ENCODE data around the gene EML4. TPM values are rescaled to one million over a fixed set of nuclear protein-coding genes. Genes with fewer than 3 reads are reported as not detected.

The EML4 gene
- total RNA-seq, 1 donor from 2014 or later: 167 TPM

DNA sequence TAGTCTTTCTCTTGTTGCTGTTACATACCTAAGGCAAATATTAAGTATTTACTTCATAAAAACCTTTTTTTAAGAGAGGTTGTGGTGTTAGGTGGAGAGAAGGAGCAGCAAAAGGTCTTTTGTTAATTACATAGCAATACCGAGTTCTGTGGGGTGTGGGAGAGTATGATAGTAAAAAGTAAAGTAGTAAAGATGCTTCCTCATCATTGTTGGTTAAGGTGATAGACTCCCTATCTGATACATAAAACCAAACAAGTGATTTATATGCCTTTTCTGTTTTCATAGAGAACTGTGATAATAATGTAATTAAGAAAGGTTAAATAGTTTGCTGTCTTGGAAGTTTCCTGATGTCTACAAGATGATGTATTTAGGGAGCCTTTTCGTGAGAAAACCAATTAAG lies 75.4 kb downstream of the EML4 start:
- Mint-ChIP-seq H3K4me1 (peaks cover 7% of the 10 kb centered on the region), H3K9me3 (no peaks in the 10 kb centered on the region), H3K36me3 (peaks cover 2% of the 10 kb centered on the region), H3K4me3 (no peak overlapping the region), H3K27me3 (ENCODE audit: insufficient read depth, low read depth) (no peaks in the 10 kb centered on the region), H3K27ac (no peak overlapping the region)
- H3K9ac ChIP-seq: no peak overlapping the region
- no peaks in the 10 kb centered on the region for H3K9me3 ChIP-seq (ENCODE audit: low read depth)
- H3K4me3 ChIP-seq: no peak overlapping the region
- peaks cover 64% of the 10 kb centered on the region for H3K79me2 ChIP-seq (ENCODE audit: low read depth)
- TF ChIP-seq EZH2phosphoT487 (IDR thresholded peaks at IDR 0.05) (no peak), EZH2 (IDR thresholded peaks at IDR 0.05) (no peak)
- TF ChIP-seq, protein P1, sequence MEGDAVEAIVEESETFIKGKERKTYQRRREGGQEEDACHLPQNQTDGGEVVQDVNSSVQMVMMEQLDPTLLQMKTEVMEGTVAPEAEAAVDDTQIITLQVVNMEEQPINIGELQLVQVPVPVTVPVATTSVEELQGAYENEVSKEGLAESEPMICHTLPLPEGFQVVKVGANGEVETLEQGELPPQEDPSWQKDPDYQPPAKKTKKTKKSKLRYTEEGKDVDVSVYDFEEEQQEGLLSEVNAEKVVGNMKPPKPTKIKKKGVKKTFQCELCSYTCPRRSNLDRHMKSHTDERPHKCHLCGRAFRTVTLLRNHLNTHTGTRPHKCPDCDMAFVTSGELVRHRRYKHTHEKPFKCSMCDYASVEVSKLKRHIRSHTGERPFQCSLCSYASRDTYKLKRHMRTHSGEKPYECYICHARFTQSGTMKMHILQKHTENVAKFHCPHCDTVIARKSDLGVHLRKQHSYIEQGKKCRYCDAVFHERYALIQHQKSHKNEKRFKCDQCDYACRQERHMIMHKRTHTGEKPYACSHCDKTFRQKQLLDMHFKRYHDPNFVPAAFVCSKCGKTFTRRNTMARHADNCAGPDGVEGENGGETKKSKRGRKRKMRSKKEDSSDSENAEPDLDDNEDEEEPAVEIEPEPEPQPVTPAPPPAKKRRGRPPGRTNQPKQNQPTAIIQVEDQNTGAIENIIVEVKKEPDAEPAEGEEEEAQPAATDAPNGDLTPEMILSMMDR (IDR thresholded peaks at IDR 0.05): no peak
- H2AFZ ChIP-seq (replicated peaks): no peak overlapping the region
- H3K4me1 ChIP-seq: peaks cover 9% of the 10 kb centered on the region
- H4K20me1 ChIP-seq (ENCODE audit: low read depth): peaks cover 62% of the 10 kb centered on the region
- no peak for DNase-seq (ENCODE audit: low spot score)
- H3K27me3 ChIP-seq: no peaks in the 10 kb centered on the region
- no peak overlapping the region for H3K4me2 ChIP-seq
- no peak overlapping the region for H3K27ac ChIP-seq
- peaks cover 6% of the 10 kb centered on the region for H3K36me3 ChIP-seq
- no peaks in the 10 kb centered on the region for H3F3A ChIP-seq (ENCODE audit: low read depth)

DNA sequence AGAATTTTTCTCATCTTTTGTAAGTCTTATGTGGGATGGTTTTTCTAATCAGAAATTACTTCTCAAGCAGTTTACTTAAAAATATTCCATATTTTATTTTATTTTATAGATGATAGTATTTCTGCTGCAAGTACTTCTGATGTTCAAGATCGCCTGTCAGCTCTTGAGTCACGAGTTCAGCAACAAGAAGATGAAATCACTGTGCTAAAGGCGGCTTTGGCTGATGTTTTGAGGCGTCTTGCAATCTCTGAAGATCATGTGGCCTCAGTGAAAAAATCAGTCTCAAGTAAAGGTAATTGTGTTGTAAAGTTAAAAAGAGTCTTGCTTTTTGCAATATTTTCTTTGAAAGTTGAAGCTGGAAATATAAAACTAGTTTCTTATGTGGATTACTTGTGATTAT lies 76.2 kb downstream of the EML4 start:
- no peaks in the 10 kb centered on the region for H3K27me3 Mint-ChIP-seq (ENCODE audit: insufficient read depth, low read depth)
- no peak for DNase-seq (ENCODE audit: low spot score)
- Histone ChIP-seq H3F3A (ENCODE audit: low read depth) (no peaks in the 10 kb centered on the region), H3K36me3 (peaks cover 6% of the 10 kb centered on the region), H3K79me2 (ENCODE audit: low read depth) (peaks cover 55% of the 10 kb centered on the region), H3K4me1 (peaks cover 17% of the 10 kb centered on the region), H3K27ac (no peak overlapping the region), H3K9ac (no peak overlapping the region), H3K9me3 (ENCODE audit: low read depth) (no peaks in the 10 kb centered on the region), H3K27me3 (no peaks in the 10 kb centered on the region), H2AFZ (replicated peaks) (no peak overlapping the region), H3K4me3 (no peak overlapping the region), H3K4me2 (no peak overlapping the region), H4K20me1 (ENCODE audit: low read depth) (peaks cover 61% of the 10 kb centered on the region)
- H3K4me1 Mint-ChIP-seq: peaks cover 7% of the 10 kb centered on the region
- H3K36me3 Mint-ChIP-seq: peaks cover 5% of the 10 kb centered on the region
- no peak for TF ChIP-seq EZH2 (IDR thresholded peaks at IDR 0.05)
- TF ChIP-seq, protein P1 (IDR thresholded peaks at IDR 0.05): no peak
- H3K27ac Mint-ChIP-seq: no peak overlapping the region
- H3K9me3 Mint-ChIP-seq: no peaks in the 10 kb centered on the region
- no peak overlapping the region for H3K4me3 Mint-ChIP-seq

DNA sequence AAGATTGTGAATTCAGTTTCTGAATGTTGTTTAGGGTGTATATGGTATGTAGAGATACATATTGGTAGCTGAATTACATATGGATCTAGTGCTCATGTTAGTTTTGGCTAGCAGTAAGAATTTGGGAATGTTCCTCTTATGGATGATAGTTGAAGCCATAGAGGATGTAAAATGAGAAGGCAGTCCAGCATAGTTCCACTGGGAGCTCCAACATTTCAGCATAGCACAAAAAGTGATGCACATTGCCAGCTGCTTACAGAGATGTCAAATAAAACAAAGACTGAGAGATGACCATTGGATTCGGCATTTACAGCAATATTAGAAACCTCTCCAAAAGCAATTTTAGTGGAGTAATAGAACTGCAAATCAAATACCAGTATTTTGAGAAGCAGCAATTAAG lies 77.4 kb downstream of the EML4 start:
- TF ChIP-seq EZH2 (IDR thresholded peaks at IDR 0.05): no peak
- no peak for TF ChIP-seq EZH2phosphoT487 (IDR thresholded peaks at IDR 0.05)
- TF ChIP-seq, protein P1 (IDR thresholded peaks at IDR 0.05): no peak

More for the DNA sequence above, 77.4 kb downstream of the EML4 start:
- H3K27me3 ChIP-seq: no peaks in the 10 kb centered on the region
- Mint-ChIP-seq H3K4me1 (peaks cover 2% of the 10 kb centered on the region), H3K9me3 (no peaks in the 10 kb centered on the region), H3K27me3 (ENCODE audit: insufficient read depth, low read depth) (no peaks in the 10 kb centered on the region), H3K4me3 (no peak overlapping the region), H3K27ac (no peak overlapping the region), H3K36me3 (peaks cover 5% of the 10 kb centered on the region)
- no peak overlapping the region for H3K4me2 ChIP-seq
- no peak overlapping the region for H3K27ac ChIP-seq
- peaks cover 18% of the 10 kb centered on the region for H3K4me1 ChIP-seq
- no peaks in the 10 kb centered on the region for H3K9me3 ChIP-seq (ENCODE audit: low read depth)
- H3F3A ChIP-seq (ENCODE audit: low read depth): peaks cover 5% of the 10 kb centered on the region
- DNase-seq (ENCODE audit: low spot score): no peak
- no peak overlapping the region for H3K4me3 ChIP-seq
- H4K20me1 ChIP-seq (ENCODE audit: low read depth): peaks cover 49% of the 10 kb centered on the region
- H2AFZ ChIP-seq (replicated peaks): no peak overlapping the region
- peaks cover 44% of the 10 kb centered on the region for H3K79me2 ChIP-seq (ENCODE audit: low read depth)
- H3K36me3 ChIP-seq: peaks cover 6% of the 10 kb centered on the region
- no peak overlapping the region for H3K9ac ChIP-seq

Measured in neural progenitor cell (in vitro differentiated cells).